Measurements from ENCODE around the gene DKK3.

DKK3 gene

GRCh38 chr11:12005476-12005875 lies 3.0 kb downstream of the DKK3 start:
- no peak for DNase-seq

GRCh38 chr11:12005061-12005460 lies 3.4 kb downstream of the DKK3 start:
- no peak for DNase-seq

GRCh38 chr11:12003815-12004214 lies 4.6 kb downstream of the DKK3 start:
- DNase-seq = no peak

- DNase-seq = no peak
These were observed 5.1 kb downstream of the DKK3 start for GRCh38 chr11:12003336-12003735.

GRCh38 chr11:12001186-12001585 lies 7.2 kb downstream of the DKK3 start:
- DNase-seq = no peak

- DNase-seq = no peak
These were observed 10.2 kb downstream of the DKK3 start for GRCh38 chr11:11998091-11998781.

- DNase-seq = no peak
These were observed 11.4 kb downstream of the DKK3 start for GRCh38 chr11:11997049-11997322.

GRCh38 chr11:11996321-11997048 lies 11.9 kb downstream of the DKK3 start:
- DNase-seq = no peak

- no peak for DNase-seq
These were observed 12.8 kb downstream of the DKK3 start for GRCh38 chr11:11995601-11996000.

GRCh38 chr11:11993839-11994238 lies 14.6 kb downstream of the DKK3 start:
- DNase-seq = peak in 48 of 58 donors; percentile 32 to 86 (median 60)

GRCh38 chr11:11992257-11993212 lies 15.9 kb downstream of the DKK3 start:
- peak in 9 of 58 donors; percentile 32 to 56 (median 48) for DNase-seq

GRCh38 chr11:11989774-11990744 lies 18.4 kb downstream of the DKK3 start:
- peak in 4 of 58 donors; percentile 20 to 58 (median 32) for DNase-seq

GRCh38 chr11:11988681-11989261 lies 19.7 kb downstream of the DKK3 start:
- no peak for DNase-seq

GRCh38 chr11:11988099-11988651 lies 20.3 kb downstream of the DKK3 start:
- DNase-seq = no peak

GRCh38 chr11:11987503-11988022 lies 20.9 kb downstream of the DKK3 start:
- DNase-seq = no peak

GRCh38 chr11:11985954-11986949 lies 22.2 kb downstream of the DKK3 start:
- no peak for DNase-seq

- no peak for DNase-seq
These were observed 23.3 kb downstream of the DKK3 start for GRCh38 chr11:11985016-11985715.

- peak in 1 of 58 donors; percentile 22 for DNase-seq
These were observed 23.9 kb downstream of the DKK3 start for GRCh38 chr11:11984563-11984962.
